Muscle layer of colon (tissue), 2 donors: Measurements from ENCODE around the gene GP2.

Source experiments
- H3K27ac ChIP-seq: one replicate; pipeline ENCODE4 v1.7.0; 2013; ENCODE audit warnings: low read depth, mild to moderate bottlenecking, low read length, moderate library complexity
- H3K27me3 ChIP-seq, 2 donors: one replicate each; pipeline ENCODE4 v1.7.0; 2013; ENCODE audit warnings: low read length in 2 of 2, mild to moderate bottlenecking in 2 of 2; ENCODE audit not compliant: insufficient read depth in 2 of 2, control insufficient read depth in 1 of 2
- H3K36me3 ChIP-seq: one replicate; pipeline ENCODE4 v1.7.0; 2013; ENCODE audit warnings: mild to moderate bottlenecking, low read length; ENCODE audit not compliant: insufficient read depth
- H3K4me1 ChIP-seq: one replicate; pipeline ENCODE4 v1.7.0; 2013; ENCODE audit warnings: mild to moderate bottlenecking, low read length; ENCODE audit not compliant: insufficient read depth
- H3K4me3 ChIP-seq, 2 donors: one replicate each; pipeline ENCODE4 v1.7.0; 2013; ENCODE audit warnings: low read length in 2 of 2, low read depth in 1 of 2, mild to moderate bottlenecking in 1 of 2, moderate library complexity in 1 of 2
- H3K9ac ChIP-seq: one replicate; pipeline ENCODE4 v1.7.0; 2013; ENCODE audit warnings: low read length
- H3K9me3 ChIP-seq: one replicate; pipeline ENCODE4 v1.7.0; 2013; ENCODE audit warnings: mild to moderate bottlenecking, low read length
- donor health status: abdominal sarcoma.
- donor health status: Adenocarcinoma of cecum.

GP2 gene

GRCh38 chr16:20302389-20302788, 24.9 kb downstream of the GP2 start:
- no peaks in the 10 kb centered on the region for H3K9me3 ChIP-seq
- no peaks in the 10 kb centered on the region for H3K27me3 ChIP-seq
- H3K27ac ChIP-seq, result no peak overlapping the region
- no peaks in the 10 kb centered on the region for H3K4me1 ChIP-seq
- H3K36me3 ChIP-seq, result no peaks in the 10 kb centered on the region
- no peak overlapping the region for H3K4me3 ChIP-seq
- H3K9ac ChIP-seq, result no peak overlapping the region

GRCh38 chr16:20301840-20302239, 25.5 kb downstream of the GP2 start:
- no peak overlapping the region for H3K27ac ChIP-seq
- no peaks in the 10 kb centered on the region for H3K36me3 ChIP-seq
- no peaks in the 10 kb centered on the region for H3K4me1 ChIP-seq
- no peak overlapping the region for H3K9ac ChIP-seq
- no peaks in the 10 kb centered on the region for H3K9me3 ChIP-seq
- H3K4me3 ChIP-seq, result no peak overlapping the region
- no peaks in the 10 kb centered on the region for H3K27me3 ChIP-seq

- Histone ChIP-seq H3K9me3 (no peaks in the 10 kb centered on the region), H3K4me1 (no peaks in the 10 kb centered on the region), H3K27ac (no peak overlapping the region), H3K4me3 (no peak overlapping the region), H3K9ac (no peak overlapping the region), H3K27me3 (no peaks in the 10 kb centered on the region), H3K36me3 (no peaks in the 10 kb centered on the region)
Observed at GRCh38 chr16:20300312-20301097, 26.8 kb downstream of the GP2 start.

GRCh38 chr16:20298452-20298851, 28.9 kb downstream of the GP2 start:
- H3K9ac ChIP-seq, result no peak overlapping the region
- H3K36me3 ChIP-seq, result no peaks in the 10 kb centered on the region
- H3K4me1 ChIP-seq, result no peaks in the 10 kb centered on the region
- H3K27ac ChIP-seq, result no peak overlapping the region
- H3K4me3 ChIP-seq, result no peak overlapping the region
- H3K27me3 ChIP-seq, result no peaks in the 10 kb centered on the region
- H3K9me3 ChIP-seq, result no peaks in the 10 kb centered on the region

- no peaks in the 10 kb centered on the region for H3K9me3 ChIP-seq
- H3K4me3 ChIP-seq, result no peak overlapping the region
- H3K27ac ChIP-seq, result no peak overlapping the region
- no peak overlapping the region for H3K9ac ChIP-seq
- H3K4me1 ChIP-seq, result no peaks in the 10 kb centered on the region
- H3K36me3 ChIP-seq, result no peaks in the 10 kb centered on the region
- H3K27me3 ChIP-seq, result peaks cover 0 to 5% of the 10 kb centered on the region in 2 donors
Observed at GRCh38 chr16:20291208-20292206, 35.8 kb downstream of the GP2 start.

- H3K9ac ChIP-seq, result no peak overlapping the region
- peaks cover 0 to 5% of the 10 kb centered on the region in 2 donors for H3K27me3 ChIP-seq
- H3K4me1 ChIP-seq, result no peaks in the 10 kb centered on the region
- no peaks in the 10 kb centered on the region for H3K36me3 ChIP-seq
- H3K4me3 ChIP-seq, result no peak overlapping the region
- H3K9me3 ChIP-seq, result no peaks in the 10 kb centered on the region
- no peak overlapping the region for H3K27ac ChIP-seq
Observed at GRCh38 chr16:20289571-20289970, 37.7 kb downstream of the GP2 start.

DNA sequence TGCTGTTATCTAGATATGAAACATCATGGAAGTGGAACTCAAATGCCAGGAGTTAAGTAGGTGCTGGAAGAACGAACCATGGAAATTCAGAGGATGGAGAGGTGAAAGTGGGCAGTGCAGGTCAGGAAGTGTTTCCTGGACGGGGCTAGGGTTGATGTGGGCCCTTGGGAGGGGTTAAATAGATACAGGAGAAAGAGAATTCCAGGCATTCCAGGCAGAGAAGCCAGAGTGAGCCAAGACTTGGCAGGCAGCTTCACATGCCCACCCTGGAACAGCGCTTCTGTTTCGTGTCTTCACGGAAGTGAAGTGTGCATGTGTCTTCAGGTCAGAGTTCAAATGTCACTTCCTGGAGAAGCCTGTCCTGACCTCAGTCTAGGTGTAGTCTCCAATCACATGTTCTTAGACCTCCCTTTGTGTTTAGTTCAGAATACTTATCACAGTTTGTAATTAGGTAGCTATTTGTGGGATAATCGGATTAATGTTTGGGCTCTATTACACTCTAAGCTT, 41.3 kb downstream of the GP2 start:
- Histone ChIP-seq H3K4me3 (no peak overlapping the region), H3K27ac (no peak overlapping the region), H3K9me3 (no peaks in the 10 kb centered on the region), H3K9ac (no peak overlapping the region), H3K27me3 (no peaks in the 10 kb centered on the region), H3K36me3 (no peaks in the 10 kb centered on the region), H3K4me1 (no peaks in the 10 kb centered on the region)

DNA sequence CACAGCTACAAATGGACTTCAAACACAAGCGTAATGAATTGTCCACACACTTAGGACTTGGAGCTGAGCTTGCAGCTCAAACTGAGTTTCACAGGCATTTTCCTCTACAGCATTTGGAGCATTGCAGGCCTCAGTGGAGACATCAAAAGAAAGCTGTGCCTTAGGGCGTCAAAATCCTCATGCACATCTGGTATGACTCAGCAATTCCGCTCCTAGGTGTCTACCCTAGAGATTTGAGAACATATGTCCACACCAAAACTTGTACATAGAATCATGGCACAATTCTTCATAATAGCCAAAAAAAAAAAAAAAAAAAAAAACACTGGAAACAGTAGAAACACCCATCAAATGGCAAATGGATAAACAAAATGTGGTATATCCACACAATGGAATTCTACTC, 47.1 kb downstream of the GP2 start:
- no peaks in the 10 kb centered on the region for H3K9me3 ChIP-seq
- H3K4me1 ChIP-seq, result no peaks in the 10 kb centered on the region
- H3K4me3 ChIP-seq, result no peak overlapping the region
- H3K36me3 ChIP-seq, result no peaks in the 10 kb centered on the region
- no peak overlapping the region for H3K27ac ChIP-seq
- no peak overlapping the region for H3K9ac ChIP-seq
- no peaks in the 10 kb centered on the region for H3K27me3 ChIP-seq

DNA sequence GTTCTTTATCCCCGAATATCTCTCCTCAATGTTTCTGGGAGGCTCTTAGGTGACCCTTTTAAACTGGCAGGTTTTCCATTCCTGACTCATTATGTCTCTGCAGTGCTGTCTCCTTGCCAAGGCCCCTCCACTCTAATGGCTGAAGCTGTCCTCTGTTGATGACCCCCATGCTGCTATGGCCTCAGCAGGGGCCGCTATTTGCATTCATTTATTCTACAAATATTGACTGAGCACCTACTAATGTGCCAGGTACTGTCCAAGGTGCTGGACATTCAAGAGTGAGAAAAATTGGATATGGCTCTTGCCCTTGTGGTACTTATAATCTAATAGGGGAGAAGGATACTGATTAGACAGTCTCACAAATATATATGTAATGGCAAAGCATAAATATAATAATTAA, 55.4 kb downstream of the GP2 start:
- no peak overlapping the region for H3K4me3 ChIP-seq
- no peaks in the 10 kb centered on the region for H3K27me3 ChIP-seq
- no peak overlapping the region for H3K27ac ChIP-seq
- H3K9me3 ChIP-seq, result no peaks in the 10 kb centered on the region
- H3K4me1 ChIP-seq, result no peaks in the 10 kb centered on the region
- no peaks in the 10 kb centered on the region for H3K36me3 ChIP-seq
- H3K9ac ChIP-seq, result no peak overlapping the region

GRCh38 chr16:20268409-20268808, 58.9 kb downstream of the GP2 start:
- Histone ChIP-seq H3K9me3 (no peaks in the 10 kb centered on the region), H3K27ac (no peak overlapping the region), H3K27me3 (no peaks in the 10 kb centered on the region), H3K9ac (no peak overlapping the region), H3K4me1 (no peaks in the 10 kb centered on the region), H3K36me3 (no peaks in the 10 kb centered on the region), H3K4me3 (no peak overlapping the region)

GRCh38 chr16:20265019-20265418, 62.3 kb downstream of the GP2 start:
- no peak overlapping the region for H3K27ac ChIP-seq

More at GRCh38 chr16:20265019-20265418, 62.3 kb downstream of the GP2 start:
- Histone ChIP-seq H3K9me3 (no peaks in the 10 kb centered on the region), H3K27me3 (no peaks in the 10 kb centered on the region), H3K9ac (no peak overlapping the region), H3K36me3 (no peaks in the 10 kb centered on the region), H3K4me3 (no peak overlapping the region), H3K4me1 (no peaks in the 10 kb centered on the region)
